Right lobe of liver (tissue), 6 donors: ENCODE results near the gene PDCD4. TPM values are rescaled to one million over a fixed set of nuclear protein-coding genes. Genes with fewer than 3 reads are reported as not detected.
A peak's percentile ranks its signal among the peaks of the same experiment; 100 is the strongest.

Experiments
- ATAC-seq, 4 donors: fragments of 200-7000 bp; cut with Tn5 transposase; one replicate each; pipeline ENCODE4 v1.9.1; 2020; ENCODE audit warnings: mild to moderate bottlenecking in 4 of 4, moderate library complexity in 4 of 4
- DNase-seq, 3 donors: peaks; one replicate each; pipeline ENCODE4 v3.0.0-alpha.2; 2020
- H3K27ac ChIP-seq, 3 donors: fragments of 200-600 bp; one replicate each; pipeline ENCODE4 v1.8.0; 2022
- H3K27me3 ChIP-seq, 2 donors: fragments of 200-600 bp; one replicate each; pipeline ENCODE4 v1.8.0; 2022
- H3K36me3 ChIP-seq, 4 donors: fragments of 200-600 bp; sonication (generic) in 1 of 4; one replicate each; pipeline versions ENCODE4 v1.5.1 to v1.8.0; 2017 to 2022; ENCODE audit warnings: control low read depth in 1 of 4
- H3K4me1 ChIP-seq, 4 donors: fragments of 200-600 bp; sonication (generic) in 1 of 4; one replicate each; pipeline versions ENCODE4 v1.5.1 to v1.8.0; 2017 to 2022; ENCODE audit warnings: control low read depth in 1 of 4
- H3K4me3 ChIP-seq, 3 donors: fragments of 200-600 bp; one replicate each; pipeline ENCODE4 v1.8.0; 2022
- H3K9me3 ChIP-seq, 4 donors: fragments of 200-600 bp; sonication (generic) in 1 of 4; one replicate each; pipeline versions ENCODE4 v1.5.1 to v1.8.0; 2017 to 2022; ENCODE audit warnings: control low read depth in 1 of 4
- CTCF ChIP-seq, 4 donors: fragments of 200-600 bp in 3 of 4; fragments of 450-650 bp in 1 of 4; IDR thresholded peaks; one replicate each; pipeline versions ENCODE4 v1.5.1 to v1.8.0; 2016 to 2022; ENCODE audit warnings: antibody characterized with exemption in 4 of 4, mild to moderate bottlenecking in 2 of 4
- POLR2A ChIP-seq: fragments of 450-650 bp; IDR thresholded peaks from one replicate; pipeline ENCODE4 v1.6.1; 2017; ENCODE audit warnings: antibody characterized with exemption, mild to moderate bottlenecking
- WGBS: methylation state at CpG from one replicate; pipeline ENCODE4 v1.1.6; 2018; ENCODE audit warnings: low coverage, low lambda C conversion rate; ENCODE audit not compliant: insufficient coverage; ENCODE audit errors: missing lambda C conversion rate; 5-methylcytosine and 5-hydroxymethylcytosine counted together
- intact Hi-C, 2 donors: fragments of 100-400 bp; cut with DNase I; formaldehyde crosslinking; loops; one replicate each; pipeline versions ENCODE4 v1.11.2 to v1.14.1; 2022
- total RNA-seq, 6 experiments: library from RNA; depleted of rRNA in 2 of 6; stranded (reverse); fragments of >200 nt in 2 of 6; fragmentation: NEBNext Ultra II Directional in 3 of 6; extraction: Animal tissue kit (Norgen Biotek cat#: 25700) in 3 of 6; gene quantifications; one replicate each; pipeline versions ENCODE4 v1.1.0 to v1.2.4, GENCODE V29; 2016 to 2023
- donor health status: DM: no; HTN: yes; CAD: no.
- donor health status: DM: no; HTN: no; CAD: no.
- donor health status: DM: no; HTN: no; CAD: no.
- donor health status: DM: no; HTN: yes; CAD: no.
- donor health status: DM: no; HTN: yes; CAD: no.

PDCD4 gene
- total RNA-seq, 6 experiments from 2014 or later: 10.8 to 105 (median 32.5) TPM

GRCh38 chr10:110885932-110886674 is 14.4 kb downstream of the PDCD4 start:
- Histone ChIP-seq H3K4me1 (peaks cover 0 to 18% (median 0%) of the 10 kb centered on the region in 4 donors), H3K27ac (no peak overlapping the region), H3K4me3 (no peak overlapping the region), H3K27me3 (no peaks in the 10 kb centered on the region), H3K9me3 (no peaks in the 10 kb centered on the region), H3K36me3 (peaks cover 0 to 72% (median 10%) of the 10 kb centered on the region in 4 donors)
- TF ChIP-seq POLR2A (no peak), CTCF (IDR thresholded peaks at IDR 0.05) (no peak)
- WGBS: 57% methylated on average over 5 of the region's 5 CpGs
- DNase-seq (no peak), ATAC-seq (no peak)
- intact Hi-C loops: no loop called here

- intact Hi-C loops: no loop called here
- no peak overlapping the region for H3K4me3 ChIP-seq
- H3K4me1 ChIP-seq: peaks cover 0 to 9% (median 0%) of the 10 kb centered on the region in 4 donors
- H3K27ac ChIP-seq: no peak overlapping the region
- H3K9me3 ChIP-seq: no peaks in the 10 kb centered on the region
- no peak for TF ChIP-seq POLR2A
- no peak for TF ChIP-seq CTCF (IDR thresholded peaks at IDR 0.05)
- peaks cover 0 to 72% (median 10%) of the 10 kb centered on the region in 4 donors for H3K36me3 ChIP-seq
- DNase-seq (no peak), ATAC-seq (no peak)
- 100% methylated on average over 1 of the region's 1 CpG for WGBS
- no peaks in the 10 kb centered on the region for H3K27me3 ChIP-seq
Measured at GRCh38 chr10:110887560-110887959, 15.8 kb downstream of the PDCD4 start.

- no peak for TF ChIP-seq CTCF (IDR thresholded peaks at IDR 0.05)
- TF ChIP-seq POLR2A: no peak
- no peak overlapping the region for H3K27ac ChIP-seq
- no peaks in the 10 kb centered on the region for H3K27me3 ChIP-seq
- peaks cover 3 to 63% (median 11%) of the 10 kb centered on the region in 4 donors for H3K36me3 ChIP-seq
- whole genome bisulfite sequencing: 86% methylated on average over 3 of the region's 3 CpGs
- no peak for DNase-seq
- H3K4me1 ChIP-seq: peaks cover 0 to 8% (median 0%) of the 10 kb centered on the region in 4 donors
- no peak overlapping the region for H3K4me3 ChIP-seq
- intact Hi-C loops: loop anchor here in 1 of 2 donors (5.0 kb wide), 1 partner anchor 85 kb away; no protein-coding TSS in a partner anchor
- H3K9me3 ChIP-seq: no peaks in the 10 kb centered on the region
- ATAC-seq: no peak
Measured at GRCh38 chr10:110892602-110893288, 21.0 kb downstream of the PDCD4 start.

GRCh38 chr10:110893559-110894179 is 21.9 kb downstream of the PDCD4 start:
- H3K27ac ChIP-seq: no peak overlapping the region
- intact Hi-C loops: loop anchor here in 1 of 2 donors (5.0 kb wide), 1 partner anchor 86 kb away; no protein-coding TSS in a partner anchor
- TF ChIP-seq CTCF (IDR thresholded peaks at IDR 0.05): peak; percentile 63 to 68 (median 66)
- no peak for TF ChIP-seq POLR2A
- no peak for DNase-seq
- ATAC-seq: peak; percentile 82 to 88 (median 86)
- peaks cover 0 to 8% (median 0%) of the 10 kb centered on the region in 4 donors for H3K4me1 ChIP-seq
- peaks cover 3 to 64% (median 9%) of the 10 kb centered on the region in 4 donors for H3K36me3 ChIP-seq
- WGBS: 22% methylated on average over 4 of the region's 4 CpGs
- H3K27me3 ChIP-seq: no peaks in the 10 kb centered on the region
- no peak overlapping the region for H3K4me3 ChIP-seq
- no peaks in the 10 kb centered on the region for H3K9me3 ChIP-seq
